Body of pancreas (tissue), 4 donors: ENCODE measurements around the gene SLC22A14.

ENCODE experiments used
- POLR2A ChIP-seq, 3 donors: fragments of 450-650 bp; IDR thresholded peaks; one replicate each; pipeline ENCODE4 v1.6.1; 2016; ENCODE audit warnings: antibody characterized with exemption in 3 of 3, mild to moderate bottlenecking in 2 of 3
- TF ChIP-seq, protein P1 (sequence below), 7 experiments: fragments of 450-650 bp in 4 of 7; fragments of 200-600 bp in 3 of 7; sonication (generic) in 3 of 7; IDR thresholded peaks; one replicate each; pipeline ENCODE4 v1.5.1; 2016 to 2019; ENCODE audit warnings: antibody characterized with exemption in 7 of 7

DNA sequence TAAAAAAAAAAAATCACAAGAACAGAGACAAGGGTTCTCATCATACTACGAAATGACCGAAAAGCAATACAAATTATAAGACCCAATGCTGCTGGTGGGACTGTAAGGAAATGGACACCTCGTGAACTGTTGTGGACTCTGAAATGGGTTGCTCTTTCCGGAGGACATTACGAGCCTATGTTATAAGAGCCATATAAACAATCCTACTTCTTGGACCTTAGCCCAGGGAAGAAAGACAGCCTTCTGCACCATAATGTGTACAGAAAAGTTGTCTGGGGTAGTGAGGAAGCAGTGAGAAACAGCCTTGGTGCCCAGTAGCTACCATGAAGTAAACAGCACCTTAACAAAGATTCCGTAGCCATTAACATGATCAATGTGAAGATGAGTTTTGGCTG is 2.7 kb downstream of the SLC22A14 start:
- no peak for TF ChIP-seq POLR2A (IDR thresholded peaks at IDR 0.05)
- TF ChIP-seq, protein P1, sequence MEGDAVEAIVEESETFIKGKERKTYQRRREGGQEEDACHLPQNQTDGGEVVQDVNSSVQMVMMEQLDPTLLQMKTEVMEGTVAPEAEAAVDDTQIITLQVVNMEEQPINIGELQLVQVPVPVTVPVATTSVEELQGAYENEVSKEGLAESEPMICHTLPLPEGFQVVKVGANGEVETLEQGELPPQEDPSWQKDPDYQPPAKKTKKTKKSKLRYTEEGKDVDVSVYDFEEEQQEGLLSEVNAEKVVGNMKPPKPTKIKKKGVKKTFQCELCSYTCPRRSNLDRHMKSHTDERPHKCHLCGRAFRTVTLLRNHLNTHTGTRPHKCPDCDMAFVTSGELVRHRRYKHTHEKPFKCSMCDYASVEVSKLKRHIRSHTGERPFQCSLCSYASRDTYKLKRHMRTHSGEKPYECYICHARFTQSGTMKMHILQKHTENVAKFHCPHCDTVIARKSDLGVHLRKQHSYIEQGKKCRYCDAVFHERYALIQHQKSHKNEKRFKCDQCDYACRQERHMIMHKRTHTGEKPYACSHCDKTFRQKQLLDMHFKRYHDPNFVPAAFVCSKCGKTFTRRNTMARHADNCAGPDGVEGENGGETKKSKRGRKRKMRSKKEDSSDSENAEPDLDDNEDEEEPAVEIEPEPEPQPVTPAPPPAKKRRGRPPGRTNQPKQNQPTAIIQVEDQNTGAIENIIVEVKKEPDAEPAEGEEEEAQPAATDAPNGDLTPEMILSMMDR (IDR thresholded peaks at IDR 0.05): no peak
